ENCODE results near the gene RASAL1. TPM values are rescaled to one million over a fixed set of nuclear protein-coding genes. Genes with fewer than 3 reads are reported as not detected.

The RASAL1 gene
- total RNA-seq, 1 experiment from 2014 or later = 16.0 TPM

DNA sequence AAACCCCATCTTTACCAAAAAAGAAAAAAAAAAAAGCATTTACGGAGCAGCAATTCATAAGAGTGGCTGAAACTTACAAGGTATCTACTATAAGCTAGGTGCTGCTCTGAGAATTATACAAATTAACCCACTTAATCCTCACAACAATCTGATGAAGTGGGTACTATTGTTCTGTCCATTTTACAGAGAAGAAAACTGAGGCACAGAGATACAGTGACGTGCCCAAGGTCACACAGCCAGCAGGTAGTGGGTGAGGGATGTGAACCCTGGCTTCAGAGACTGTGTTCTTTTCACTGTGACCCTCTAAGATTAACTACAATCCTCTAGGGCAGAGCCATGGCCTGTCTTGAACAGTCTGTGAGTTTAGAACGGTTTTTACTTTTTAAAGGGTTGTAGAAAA, 46.4 kb upstream of the RASAL1 start:
- no TSS peak for BruUV-seq (replicated peaks)
- DNase-seq (ENCODE audit: low read depth, low spot score) = no peak
- Histone ChIP-seq H3K27ac (ENCODE audit: low read depth, low read length) (no peak overlapping the region), H3K36me3 (ENCODE audit: control insufficient read depth in 1 of 2, insufficient read depth in 2 of 2, low read length in 2 of 2) (peaks cover 21 to 51% of the 10 kb centered on the region in 2 experiments), H4K20me1 (ENCODE audit: insufficient read depth) (no peaks in the 10 kb centered on the region; the same call in 1 of the 2 replicates), H3K27me3 (ENCODE audit: insufficient read depth, low read length) (no peaks in the 10 kb centered on the region), H3K4me2 (ENCODE audit: low read length) (no peak overlapping the region), H3K79me2 (ENCODE audit: insufficient read depth, low read length) (peaks cover 75% of the 10 kb centered on the region), H3K9ac (ENCODE audit: low read length) (no peak overlapping the region), H3K9me2 (ENCODE audit: insufficient read depth) (no peaks in the 10 kb centered on the region), H3K9me3 (ENCODE audit: control insufficient read depth in 1 of 2, insufficient read depth in 1 of 2, low read depth in 1 of 2, low read length in 2 of 2) (no peaks in the 10 kb centered on the region), H3K4me1 (ENCODE audit: control insufficient read depth in 1 of 2, insufficient read depth in 2 of 2, low read length in 2 of 2) (peaks cover 8 to 37% of the 10 kb centered on the region in 2 experiments; a peak in 3 of 4 replicates), H3K4me3 (replicated peaks in 1 of 2; ENCODE audit: low read depth in 1 of 2, low read length in 2 of 2) (no peak overlapping the region), H2AFZ (ENCODE audit: low read depth, low read length, poor library complexity, severe bottlenecking) (no peak overlapping the region)
- POLR2A ChIA-PET = no interaction called here
- CTCF ChIA-PET = no interaction called here
- RAD21 ChIA-PET (ENCODE audit: low non-redundant PET in 1 of 2, low total read pairs in 2 of 2, uncharacterized antibody in 2 of 2, unreplicated experiment in 2 of 2) = no interaction called here
- no peak for TF ChIP-seq POLR2AphosphoS5 (IDR thresholded peaks at IDR 0.05; ENCODE audit: low read depth, low read length)
- no peak for TF ChIP-seq EZH2phosphoT487 (IDR thresholded peaks at IDR 0.05; ENCODE audit: borderline replicate concordance)
- TF ChIP-seq SP1 (IDR thresholded peaks at IDR 0.05; ENCODE audit: low read depth) = no peak
- TF ChIP-seq EZH2 (IDR thresholded peaks at IDR 0.05) = no peak
- no peak for TF ChIP-seq FOSL1 (IDR thresholded peaks at IDR 0.05; ENCODE audit: low read depth)
- no peak for TF ChIP-seq ELF1 (IDR thresholded peaks at IDR 0.05; ENCODE audit: borderline replicate concordance, low read depth)
- no peak for ATAC-seq
- intact Hi-C loops (cut with micrococcal nuclease) = no loop called here

DNA sequence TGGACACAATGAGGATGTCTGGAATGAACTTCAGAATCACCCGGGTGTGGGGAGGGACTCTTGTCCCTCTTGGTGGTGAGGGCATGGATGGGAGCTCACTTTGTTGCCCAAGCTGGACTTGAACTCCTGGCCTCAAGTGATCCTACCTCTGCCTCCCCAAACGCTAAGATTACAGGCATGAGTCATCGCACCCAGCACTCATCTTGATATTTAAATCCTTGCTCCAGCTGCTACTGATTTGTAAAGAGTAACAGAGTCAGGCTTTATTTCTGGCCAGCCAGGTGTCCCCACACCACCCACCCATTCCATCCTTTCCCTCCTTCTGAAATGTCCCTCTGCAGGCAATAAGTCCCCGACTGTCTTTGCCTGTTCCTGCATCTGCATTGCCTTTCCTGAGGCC, 44.8 kb upstream of the RASAL1 start:
- no TSS peak for BruUV-seq (replicated peaks)
- peaks cover 5 to 24% of the 10 kb centered on the region in 2 experiments; a peak in 3 of 4 replicates for H3K4me1 ChIP-seq (ENCODE audit: control insufficient read depth in 1 of 2, insufficient read depth in 2 of 2, low read length in 2 of 2)
- ATAC-seq (no peak), DNase-seq (ENCODE audit: low read depth, low spot score) (no peak)
- intact Hi-C loops (cut with micrococcal nuclease) = no loop called here
- H2AFZ ChIP-seq (ENCODE audit: low read depth, low read length, poor library complexity, severe bottlenecking) = no peak overlapping the region
- H4K20me1 ChIP-seq (ENCODE audit: insufficient read depth) = no peaks in the 10 kb centered on the region; the same call in 1 of the 2 replicates
- peaks cover 27 to 55% of the 10 kb centered on the region in 2 experiments for H3K36me3 ChIP-seq (ENCODE audit: control insufficient read depth in 1 of 2, insufficient read depth in 2 of 2, low read length in 2 of 2)
- ChIA-PET POLR2A (no interaction called here), CTCF (no interaction called here), RAD21 (ENCODE audit: low non-redundant PET in 1 of 2, low total read pairs in 2 of 2, uncharacterized antibody in 2 of 2, unreplicated experiment in 2 of 2) (no interaction called here)
- TF ChIP-seq YY1 (IDR thresholded peaks at IDR 0.05; ENCODE audit: extremely low read depth, insufficient replicate concordance, low read depth, low read length) = no peak
- TF ChIP-seq EZH2phosphoT487 (IDR thresholded peaks at IDR 0.05; ENCODE audit: borderline replicate concordance) = no peak
- no peak for TF ChIP-seq POLR2AphosphoS5 (IDR thresholded peaks at IDR 0.05; ENCODE audit: low read depth, low read length)
- no peak for TF ChIP-seq SP1 (IDR thresholded peaks at IDR 0.05; ENCODE audit: low read depth)
- no peak for TF ChIP-seq SRF (IDR thresholded peaks at IDR 0.05; ENCODE audit: low read depth)
- no peak for TF ChIP-seq JUND (IDR thresholded peaks at IDR 0.05)
- no peak for TF ChIP-seq EZH2 (IDR thresholded peaks at IDR 0.05)
- H3K4me3 ChIP-seq (replicated peaks in 1 of 2; ENCODE audit: low read depth in 1 of 2, low read length in 2 of 2) = no peak overlapping the region
- no peak overlapping the region for H3K9ac ChIP-seq (ENCODE audit: low read length)
- H3K9me2 ChIP-seq (ENCODE audit: insufficient read depth) = no peaks in the 10 kb centered on the region
- H3K9me3 ChIP-seq (ENCODE audit: control insufficient read depth in 1 of 2, insufficient read depth in 1 of 2, low read depth in 1 of 2, low read length in 2 of 2) = no peaks in the 10 kb centered on the region
- no peak overlapping the region for H3K4me2 ChIP-seq (ENCODE audit: low read length)
- H3K27ac ChIP-seq (ENCODE audit: low read depth, low read length) = no peak overlapping the region
- peaks cover 59% of the 10 kb centered on the region for H3K79me2 ChIP-seq (ENCODE audit: insufficient read depth, low read length)
- H3K27me3 ChIP-seq (ENCODE audit: insufficient read depth, low read length) = no peaks in the 10 kb centered on the region
